CD4-positive, alpha-beta T cell (primary cell): Measurements from ENCODE around the gene TEX261. TPM values are rescaled to one million over a fixed set of nuclear protein-coding genes. Genes with fewer than 3 reads are reported as not detected.
"Not testable (repeated sequence)": the region's sequence is repeated elsewhere in the genome, so short reads cannot be mapped to it uniquely, and the experiment has no call there.

Experiments used
- ATAC-seq: fragments of 200-7000 bp; cut with Tn5 transposase; one replicate; pipeline ENCODE4 v1.10.0; 2022; ENCODE audit warnings: mild to moderate bottlenecking; ENCODE audit not compliant: poor library complexity
- CTCF ChIA-PET: fragments of 350-600 bp; sonication (Branson Sonifier 250); formaldehyde crosslinking; loops from one replicate; lab custom pipeline; 2021; ENCODE audit warnings: antibody characterized with exemption, inconsistent platforms; lab: Charles Lee
- POLR2A ChIA-PET: fragments of 350-600 bp; sonication (Branson Sonifier 250); formaldehyde crosslinking; loops from one replicate; lab custom pipeline; 2021; ENCODE audit warnings: antibody characterized with exemption, inconsistent platforms; lab: Charles Lee
- DNase-seq, 14 experiments: peaks; one replicate each; pipeline ENCODE4 v3.0.0-alpha.2; 2013 to 2020; ENCODE audit warnings: mixed read lengths in 2 of 14
- H3K27ac ChIP-seq, 2 donors: one replicate each; pipeline versions ENCODE4 v1.5.1 to v1.7.0; 2013; ENCODE audit warnings: low read length in 2 of 2, low read depth in 1 of 2, mild to moderate bottlenecking in 1 of 2
- H3K27me3 ChIP-seq, 2 experiments: 1 replicate in 1 of 2; 2 replicates in 1 of 2; pipeline versions ENCODE4 v1.6.1 to v1.7.0; 2013; ENCODE audit warnings: low read length in 2 of 2, control low read depth in 1 of 2, mild to moderate bottlenecking in 1 of 2, moderate library complexity in 1 of 2; ENCODE audit not compliant: insufficient read depth in 2 of 2, control insufficient read depth in 1 of 2
- H3K36me3 ChIP-seq: one replicate; pipeline ENCODE4 v1.6.1; 2013; ENCODE audit warnings: low read length, control low read depth; ENCODE audit not compliant: insufficient read depth
- H3K4me1 ChIP-seq: one replicate; pipeline ENCODE4 v1.6.1; 2013; ENCODE audit warnings: low read length, control low read depth; ENCODE audit not compliant: insufficient read depth
- H3K4me3 ChIP-seq: one replicate; pipeline ENCODE4 v1.5.1; 2013; ENCODE audit warnings: mild to moderate bottlenecking, low read length, moderate library complexity
- H3K9me3 ChIP-seq, 2 experiments: 1 replicate in 1 of 2; 2 replicates in 1 of 2; pipeline versions ENCODE4 v1.6.1 to v1.7.0; 2013; ENCODE audit warnings: low read length in 2 of 2, mild to moderate bottlenecking in 2 of 2, control low read depth in 1 of 2, moderate library complexity in 1 of 2; ENCODE audit not compliant: control insufficient read depth in 1 of 2, insufficient read depth in 1 of 2
- H3K27ac Mint-ChIP-seq: one replicate; pipeline ENCODE4 v1.8.0; 2020; ENCODE audit warnings: mixed read lengths
- H3K27me3 Mint-ChIP-seq: one replicate; pipeline ENCODE4 v1.8.0; 2021; ENCODE audit warnings: mixed read lengths
- H3K36me3 Mint-ChIP-seq: one replicate; pipeline ENCODE4 v1.8.0; 2021; ENCODE audit warnings: low read depth, mixed read lengths
- H3K4me1 Mint-ChIP-seq: one replicate; pipeline ENCODE4 v1.8.0; 2021; ENCODE audit warnings: low read depth, mixed read lengths
- H3K4me3 Mint-ChIP-seq: one replicate; pipeline ENCODE4 v1.8.0; 2020; ENCODE audit warnings: mild to moderate bottlenecking, mixed read lengths
- H3K9me3 Mint-ChIP-seq: one replicate; pipeline ENCODE4 v1.8.0; 2020; ENCODE audit warnings: mixed read lengths
- CTCF ChIP-seq: fragments of 200-600 bp; IDR thresholded peaks from one replicate; pipeline ENCODE4 v1.8.0; 2022; ENCODE audit warnings: antibody characterized with exemption, mild to moderate bottlenecking
- intact Hi-C, 2 experiments: fragments of 100-400 bp; cut with DNase I in 1 of 2; cut with micrococcal nuclease in 1 of 2; formaldehyde crosslinking; loops; one replicate each; pipeline versions ENCODE4 v1.15.1 to v1.9.0; 2023 to 2025; cut with DNase I, micrococcal nuclease
- polyA plus RNA-seq, 2 donors: library from polyadenylated mRNA; unstranded; fragments of 120-200 nt; gene quantifications; one replicate each; pipeline ENCODE4 v1.2.1, GENCODE V29; 2013
- total RNA-seq, 174 experiments: library from RNA in 2 of 174; stranded (reverse) in 2 of 174; gene quantifications; one replicate each; pipeline ENCODE4 v1.2.3 and lab custom pipeline; 2021 to 2026

The TEX261 gene
- 10 to 100 TPM; 26.8 to 34.0 TPM for total RNA-seq
- polyA plus RNA-seq (2013, experiment 1 of 2) = 46.3 TPM
- polyA plus RNA-seq (2013, experiment 2 of 2) = 43.8 TPM
- 21.4 to 92.6 (median 48.5) reads per million in 172 experiments for total RNA-seq (lab: John Stamatoyannopoulos, UW)

GRCh38 chr2:70994699-70995425 is at the start of gene TEX261:
Gene TEX261 (minus strand): TSS chr2:70994873. CDS start chr2:70994757, 116 bp downstream.
- Mint-ChIP-seq H3K36me3 (peaks cover 42% of the 10 kb centered on the region), H3K4me3 (peak within 1 kb of the TSS; percentile 99), H3K9me3 (no peaks in the 10 kb centered on the region), H3K27me3 (no peaks in the 10 kb centered on the region), H3K4me1 (peaks cover 37% of the 10 kb centered on the region), H3K27ac (peak within 1 kb of the TSS; percentile 90)
- ATAC-seq = peak; percentile 92
- Histone ChIP-seq H3K27me3 (no peaks in the 10 kb centered on the region), H3K9me3 (no peaks in the 10 kb centered on the region), H3K36me3 (peaks cover 24% of the 10 kb centered on the region), H3K27ac (peak within 1 kb of the TSS; percentile 35 to 62), H3K4me1 (peaks cover 33% of the 10 kb centered on the region), H3K4me3 (peak within 1 kb of the TSS; percentile 90)
- ChIA-PET CTCF (interaction anchor here (1.0 to 1.9 kb wide), 5 partner anchors 10 to 76 kb away, joined by 3 to 7 read pairs (median 5); no protein-coding TSS in a partner anchor), POLR2A (interaction anchor here (1.1 kb wide), 1 partner anchor 1307 kb away, joined by 3 read pairs; no protein-coding TSS in a partner anchor)
- peak; percentile 78 to 95 (median 89) for DNase-seq
- intact Hi-C loops = loop anchor here (1.0 to 10.0 kb wide), 8 partner anchors 10 to 693 kb away; partner anchors contain the start of genes FAM136A (in 1 of the 2), MCEE (in 1 of the 2), MPHOSPH10 (in 1 of the 2) and NAGK (in 1 of the 2)
- no peak for TF ChIP-seq CTCF

- Mint-ChIP-seq H3K4me3 (no peak overlapping the region), H3K4me1 (no peaks in the 10 kb centered on the region), H3K27ac (no peak overlapping the region), H3K27me3 (peaks cover 15% of the 10 kb centered on the region), H3K36me3 (no peaks in the 10 kb centered on the region), H3K9me3 (no peaks in the 10 kb centered on the region)
- ATAC-seq (no peak), DNase-seq (no peak)
- TF ChIP-seq CTCF = no peak
- intact Hi-C loops = no loop called here
- POLR2A ChIA-PET = no interaction called here
- Histone ChIP-seq H3K27me3 (no peaks in the 10 kb centered on the region), H3K27ac (no peak overlapping the region), H3K36me3 (no peaks in the 10 kb centered on the region), H3K4me3 (no peak overlapping the region), H3K9me3 (no peaks in the 10 kb centered on the region), H3K4me1 (no peaks in the 10 kb centered on the region)
- CTCF ChIA-PET = no interaction called here
Measured at GRCh38 chr2:71043531-71044407, 49.1 kb upstream of the TEX261 start.

- no peak overlapping the region for H3K4me3 ChIP-seq
- Mint-ChIP-seq H3K36me3 (no peaks in the 10 kb centered on the region), H3K27me3 (peaks cover 20% of the 10 kb centered on the region), H3K9me3 (no peaks in the 10 kb centered on the region), H3K4me3 (no peak overlapping the region), H3K27ac (no peak overlapping the region), H3K4me1 (no peaks in the 10 kb centered on the region)
- ChIA-PET CTCF (no interaction called here), POLR2A (no interaction called here)
- no peak overlapping the region for H3K27ac ChIP-seq
- no peak for TF ChIP-seq CTCF
- DNase-seq (no peak), ATAC-seq (no peak)
- no peaks in the 10 kb centered on the region for H3K4me1 ChIP-seq
- no peaks in the 10 kb centered on the region for H3K27me3 ChIP-seq
- H3K36me3 ChIP-seq = no peaks in the 10 kb centered on the region
- intact Hi-C loops = no loop called here
- no peaks in the 10 kb centered on the region for H3K9me3 ChIP-seq
Measured at GRCh38 chr2:71042287-71042686, 47.6 kb upstream of the TEX261 start.

GRCh38 chr2:71036296-71036695 is 41.6 kb upstream of the TEX261 start:
- H3K27ac Mint-ChIP-seq, DNase-seq, CTCF ChIA-PET, H3K36me3 Mint-ChIP-seq, H3K4me1 Mint-ChIP-seq, POLR2A ChIA-PET, H3K4me1 ChIP-seq, H3K4me3 ChIP-seq, H3K27me3 ChIP-seq, H3K9me3 ChIP-seq, H3K27ac ChIP-seq, H3K4me3 Mint-ChIP-seq, H3K36me3 ChIP-seq, intact Hi-C loops, ATAC-seq, H3K9me3 Mint-ChIP-seq: not testable (repeated sequence)
- H3K27me3 Mint-ChIP-seq = peaks cover 26% of the 10 kb centered on the region
